Measurements from ENCODE around the gene NCAM1. TPM values are rescaled to one million over a fixed set of nuclear protein-coding genes. Genes with fewer than 3 reads are reported as not detected.

The NCAM1 gene
- total and polyA plus RNA-seq, 2 donors from 2014 or later, result 1.7 to 3.0 TPM

DNA sequence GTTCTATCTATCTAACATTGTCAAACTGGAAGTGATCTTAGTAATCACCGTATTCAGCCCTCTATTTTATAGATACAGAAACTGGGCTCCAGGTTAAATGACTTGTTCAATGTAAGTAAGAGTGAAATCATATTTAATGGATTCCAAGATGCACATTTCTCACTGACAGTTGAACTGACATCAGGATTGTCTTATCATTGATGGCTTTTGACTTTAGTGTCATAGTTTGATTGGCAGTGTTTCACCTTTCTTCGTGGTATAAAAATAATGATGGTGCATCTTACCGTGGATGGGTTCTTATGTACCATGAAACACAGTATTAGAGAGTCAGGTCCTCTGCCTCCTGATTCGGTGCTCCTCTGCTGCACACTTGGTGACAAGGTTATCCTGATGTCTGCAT, 123.1 kb downstream of the NCAM1 start:
- TF ChIP-seq CTCF (IDR thresholded peaks at IDR 0.05; ENCODE audit: borderline replicate concordance, extremely low read depth, insufficient read depth), result no peak
- Histone ChIP-seq H3K4me3 (ENCODE audit: low read length in 3 of 3) (no peak overlapping the region), H3K9me3 (ENCODE audit: control insufficient read depth in 2 of 3, insufficient read depth in 1 of 3, low read length in 3 of 3) (no peaks in the 10 kb centered on the region), H3K27me3 (ENCODE audit: control insufficient read depth, insufficient read depth, low read length) (no peaks in the 10 kb centered on the region), H3K9ac (ENCODE audit: low read length in 3 of 3) (no peak overlapping the region), H3K36me3 (ENCODE audit: control insufficient read depth in 2 of 3, insufficient read depth in 3 of 3, low read length in 3 of 3) (no peaks in the 10 kb centered on the region), H3K27ac (ENCODE audit: low read depth in 2 of 2, low read length in 2 of 2) (no peak overlapping the region), H3K4me1 (ENCODE audit: control insufficient read depth in 2 of 3, insufficient read depth in 2 of 3, low read depth in 1 of 3, low read length in 3 of 3) (no peaks in the 10 kb centered on the region)
- intact Hi-C loops (cut with DNase I), result no loop called here
- DNase-seq (no peak), FAIRE-seq (no peak)

DNA sequence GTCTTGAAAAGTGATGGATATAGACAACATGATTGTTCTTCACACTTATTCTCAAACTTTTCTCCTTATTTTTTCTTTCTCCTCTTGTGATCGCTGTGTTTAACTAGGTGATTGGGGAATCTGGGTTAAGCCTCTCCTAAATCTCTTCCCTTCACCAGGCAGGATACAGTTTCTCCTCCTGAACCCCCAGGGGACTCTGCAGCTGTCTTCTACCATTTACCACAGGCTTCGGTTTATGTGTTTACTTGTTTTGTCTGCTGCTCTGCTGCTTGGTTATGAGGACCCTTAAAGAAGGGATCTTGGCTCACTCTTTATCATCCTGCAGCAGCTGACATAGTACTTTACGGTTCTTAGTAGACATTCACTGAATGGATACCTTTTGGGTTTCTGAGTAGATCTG, 124.2 kb downstream of the NCAM1 start:
- Histone ChIP-seq H3K4me1 (ENCODE audit: control insufficient read depth in 2 of 3, insufficient read depth in 2 of 3, low read depth in 1 of 3, low read length in 3 of 3) (no peaks in the 10 kb centered on the region), H3K36me3 (ENCODE audit: control insufficient read depth in 2 of 3, insufficient read depth in 3 of 3, low read length in 3 of 3) (no peaks in the 10 kb centered on the region), H3K27ac (ENCODE audit: low read depth in 2 of 2, low read length in 2 of 2) (no peak overlapping the region), H3K27me3 (ENCODE audit: control insufficient read depth, insufficient read depth, low read length) (no peaks in the 10 kb centered on the region), H3K4me3 (ENCODE audit: low read length in 3 of 3) (no peak overlapping the region), H3K9ac (ENCODE audit: low read length in 3 of 3) (no peak overlapping the region), H3K9me3 (ENCODE audit: control insufficient read depth in 2 of 3, insufficient read depth in 1 of 3, low read length in 3 of 3) (no peaks in the 10 kb centered on the region)
- DNase-seq (no peak), FAIRE-seq (no peak)
- TF ChIP-seq CTCF (IDR thresholded peaks at IDR 0.05; ENCODE audit: borderline replicate concordance, extremely low read depth, insufficient read depth), result no peak
- intact Hi-C loops (cut with DNase I), result no loop called here

DNA sequence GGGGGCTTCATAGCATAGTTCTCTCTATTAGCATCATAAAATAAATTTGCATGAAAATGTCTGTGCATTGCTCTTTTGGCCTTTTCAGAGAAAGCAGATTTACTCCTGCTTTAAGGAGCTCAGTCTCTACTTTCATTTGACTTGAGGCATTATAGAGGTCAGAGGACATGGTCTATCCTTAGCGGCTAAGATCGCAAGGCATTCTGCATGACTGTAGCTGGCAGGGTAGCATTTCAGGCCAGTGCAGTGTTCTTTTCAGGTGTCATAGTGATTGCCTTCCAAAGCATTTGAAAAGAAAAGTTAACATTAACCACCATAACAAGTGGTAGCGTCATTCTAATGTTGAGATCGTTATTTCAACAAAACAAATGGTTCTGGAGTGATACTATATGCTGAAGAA, 126.5 kb downstream of the NCAM1 start:
- H3K36me3 ChIP-seq (ENCODE audit: control insufficient read depth in 2 of 3, insufficient read depth in 3 of 3, low read length in 3 of 3), result no peaks in the 10 kb centered on the region
- no peak overlapping the region for H3K27ac ChIP-seq (ENCODE audit: low read depth in 2 of 2, low read length in 2 of 2)
- no peak overlapping the region for H3K4me3 ChIP-seq (ENCODE audit: low read length in 3 of 3)
- H3K9ac ChIP-seq (ENCODE audit: low read length in 3 of 3), result no peak overlapping the region
- TF ChIP-seq CTCF (IDR thresholded peaks at IDR 0.05; ENCODE audit: borderline replicate concordance, extremely low read depth, insufficient read depth), result no peak
- DNase-seq (no peak), FAIRE-seq (no peak)
- no peaks in the 10 kb centered on the region for H3K4me1 ChIP-seq (ENCODE audit: control insufficient read depth in 2 of 3, insufficient read depth in 2 of 3, low read depth in 1 of 3, low read length in 3 of 3)
- H3K27me3 ChIP-seq (ENCODE audit: control insufficient read depth, insufficient read depth, low read length), result no peaks in the 10 kb centered on the region
- H3K9me3 ChIP-seq (ENCODE audit: control insufficient read depth in 2 of 3, insufficient read depth in 1 of 3, low read length in 3 of 3), result no peaks in the 10 kb centered on the region
- intact Hi-C loops (cut with DNase I), result no loop called here
